Large intestine (tissue), 3 donors: ENCODE data around the gene LY86. TPM values are rescaled to one million over a fixed set of nuclear protein-coding genes. Genes with fewer than 3 reads are reported as not detected.

ENCODE experiments used
- DNase-seq, 2 donors: peaks; one replicate each; pipeline versions ENCODE4 v3.0.0 to v3.0.0-alpha.2; 2013
- H3K27ac ChIP-seq: one replicate; pipeline ENCODE4 v1.5.1; 2013; ENCODE audit warnings: low read length
- H3K27me3 ChIP-seq: 2 replicates; pipeline ENCODE4 v1.6.1; 2013; ENCODE audit warnings: low read length; ENCODE audit not compliant: control insufficient read depth, insufficient read depth
- H3K36me3 ChIP-seq: 2 replicates; pipeline ENCODE4 v1.6.1; 2013; ENCODE audit warnings: low read length; ENCODE audit not compliant: control insufficient read depth, insufficient read depth
- H3K4me1 ChIP-seq: one replicate; pipeline ENCODE4 v1.6.1; 2013; ENCODE audit warnings: low read length; ENCODE audit not compliant: control insufficient read depth, insufficient read depth
- H3K4me3 ChIP-seq: one replicate; pipeline ENCODE4 v1.5.1; 2013; ENCODE audit warnings: low read length
- H3K9me3 ChIP-seq: one replicate; pipeline ENCODE4 v1.6.1; 2013; ENCODE audit warnings: mild to moderate bottlenecking, low read depth, low read length, moderate library complexity; ENCODE audit not compliant: control insufficient read depth
- WGBS: methylation state at CpG from one replicate; pipeline ENCODE4 v1.1.5; 2013; ENCODE audit warnings: low lambda C conversion rate; ENCODE audit not compliant: insufficient coverage; 5-methylcytosine and 5-hydroxymethylcytosine counted together
- polyA plus RNA-seq: library from polyadenylated mRNA; unstranded; fragments of 120-200 nt; gene quantifications from one replicate; pipeline ENCODE4 v1.2.1, GENCODE V29; 2013

LY86 gene
- polyA plus RNA-seq, 1 donor, result 3.5 TPM

GRCh38 chr6:6635869-6636268, 47.3 kb downstream of the LY86 start:
- DNase-seq, result no peak
- Histone ChIP-seq H3K4me1 (no peaks in the 10 kb centered on the region), H3K27me3 (peaks cover 9% of the 10 kb centered on the region), H3K36me3 (no peaks in the 10 kb centered on the region), H3K9me3 (no peaks in the 10 kb centered on the region), H3K4me3 (no peak overlapping the region), H3K27ac (no peak overlapping the region)
- WGBS, result no CpG with 5 or more reads among the region's 3 CpGs

GRCh38 chr6:6639572-6639971, 51.1 kb downstream of the LY86 start:
- Histone ChIP-seq H3K27ac (no peak overlapping the region), H3K4me3 (no peak overlapping the region), H3K27me3 (no peaks in the 10 kb centered on the region), H3K36me3 (no peaks in the 10 kb centered on the region), H3K4me1 (no peaks in the 10 kb centered on the region), H3K9me3 (no peaks in the 10 kb centered on the region)
- DNase-seq, result no peak
- WGBS, result 100% methylated on average over 1 of the region's 4 CpGs

GRCh38 chr6:6640926-6641325, 52.4 kb downstream of the LY86 start:
- DNase-seq, result no peak
- Histone ChIP-seq H3K4me1 (no peaks in the 10 kb centered on the region), H3K4me3 (no peak overlapping the region), H3K9me3 (no peaks in the 10 kb centered on the region), H3K27ac (no peak overlapping the region), H3K27me3 (peaks cover 4% of the 10 kb centered on the region), H3K36me3 (no peaks in the 10 kb centered on the region)
- WGBS, result 43% methylated on average over 3 of the region's 4 CpGs

- Histone ChIP-seq H3K27ac (no peak overlapping the region), H3K27me3 (peaks cover 6% of the 10 kb centered on the region), H3K4me3 (no peak overlapping the region), H3K4me1 (no peaks in the 10 kb centered on the region), H3K9me3 (no peaks in the 10 kb centered on the region), H3K36me3 (no peaks in the 10 kb centered on the region)
- no peak for DNase-seq
- WGBS, result no CpG with 5 or more reads among the region's 8 CpGs
Measured at GRCh38 chr6:6643398-6643797, 54.9 kb downstream of the LY86 start.

GRCh38 chr6:6645261-6645917, 56.9 kb downstream of the LY86 start:
- Histone ChIP-seq H3K27ac (no peak overlapping the region), H3K4me1 (no peaks in the 10 kb centered on the region), H3K4me3 (no peak overlapping the region), H3K27me3 (peaks cover 6% of the 10 kb centered on the region), H3K36me3 (no peaks in the 10 kb centered on the region), H3K9me3 (no peaks in the 10 kb centered on the region)
- DNase-seq, result no peak
- no CpG with 5 or more reads among the region's 3 CpGs for WGBS

- no peak for DNase-seq
- Histone ChIP-seq H3K4me1 (no peaks in the 10 kb centered on the region), H3K27me3 (peaks cover 6% of the 10 kb centered on the region), H3K9me3 (no peaks in the 10 kb centered on the region), H3K36me3 (no peaks in the 10 kb centered on the region), H3K4me3 (no peak overlapping the region), H3K27ac (no peak overlapping the region)
- WGBS, result 100% methylated on average over 2 of the region's 2 CpGs
Measured at GRCh38 chr6:6646384-6646783, 57.9 kb downstream of the LY86 start.

DNA sequence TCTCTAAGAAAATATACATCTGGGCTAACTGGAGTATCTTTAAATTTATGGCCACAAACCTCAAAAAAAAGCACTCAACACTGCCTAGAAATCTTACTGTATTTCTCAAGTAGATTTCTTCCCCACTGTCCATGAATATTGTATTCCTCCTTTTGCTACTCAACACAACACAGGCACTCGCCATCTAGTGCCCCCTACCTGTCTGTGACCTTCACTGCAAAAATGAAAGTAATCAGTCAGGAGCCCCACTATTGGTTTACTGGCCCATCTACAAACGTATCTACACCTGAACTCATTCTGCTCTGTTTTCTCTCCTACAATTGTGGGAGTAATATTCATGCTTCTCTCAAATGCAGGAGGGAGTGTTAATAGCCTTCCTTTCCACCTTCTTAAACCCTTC, 58.3 kb downstream of the LY86 start:
- Histone ChIP-seq H3K9me3 (no peaks in the 10 kb centered on the region), H3K27ac (no peak overlapping the region), H3K4me3 (no peak overlapping the region), H3K27me3 (peaks cover 6% of the 10 kb centered on the region), H3K4me1 (no peaks in the 10 kb centered on the region), H3K36me3 (no peaks in the 10 kb centered on the region)
- DNase-seq, result no peak
- WGBS, result 27% methylated on average over 2 of the region's 2 CpGs

- H3K4me3 ChIP-seq, result no peak overlapping the region
- 60% methylated on average over 1 of the region's 5 CpGs for WGBS
Measured at GRCh38 chr6:6648692-6649343, 60.3 kb downstream of the LY86 start.

GRCh38 chr6:6649824-6650349, 61.4 kb downstream of the LY86 start:
- no CpG with 5 or more reads among the region's 7 CpGs for WGBS
- Histone ChIP-seq H3K9me3 (no peaks in the 10 kb centered on the region), H3K4me1 (no peaks in the 10 kb centered on the region), H3K36me3 (no peaks in the 10 kb centered on the region), H3K27ac (no peak overlapping the region), H3K4me3 (no peak overlapping the region), H3K27me3 (peaks cover 6% of the 10 kb centered on the region)
- DNase-seq, result no peak

More at GRCh38 chr6:6648692-6649343, 60.3 kb downstream of the LY86 start:
- Histone ChIP-seq H3K36me3 (no peaks in the 10 kb centered on the region), H3K9me3 (no peaks in the 10 kb centered on the region), H3K27me3 (peaks cover 6% of the 10 kb centered on the region), H3K4me1 (no peaks in the 10 kb centered on the region), H3K27ac (no peak overlapping the region)
- no peak for DNase-seq

DNA sequence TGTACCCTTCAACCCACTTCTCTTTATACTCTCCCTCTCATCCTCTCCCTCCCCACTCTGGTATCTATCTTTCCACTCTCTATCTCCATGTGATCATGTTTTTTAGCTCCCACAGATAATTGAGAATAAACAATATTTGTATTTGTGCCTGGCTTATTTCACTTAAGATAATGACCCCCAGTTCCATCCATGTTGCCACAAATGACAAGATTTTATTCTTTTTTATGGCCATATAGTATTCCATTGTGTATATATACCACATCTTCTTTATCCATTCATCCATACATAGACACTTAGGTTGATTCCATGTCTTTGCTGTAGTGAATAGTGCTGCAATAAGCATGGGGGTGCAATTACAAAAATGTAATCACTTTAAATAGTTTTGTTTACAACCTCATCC, 62.3 kb downstream of the LY86 start:
- Histone ChIP-seq H3K4me1 (no peaks in the 10 kb centered on the region), H3K27me3 (peaks cover 2% of the 10 kb centered on the region)
- no peak for DNase-seq

GRCh38 chr6:6651335-6651734, 62.8 kb downstream of the LY86 start:
- Histone ChIP-seq H3K27me3 (no peaks in the 10 kb centered on the region), H3K27ac (no peak overlapping the region), H3K36me3 (no peaks in the 10 kb centered on the region), H3K4me3 (no peak overlapping the region), H3K4me1 (no peaks in the 10 kb centered on the region), H3K9me3 (no peaks in the 10 kb centered on the region)
- no peak for DNase-seq

More for the DNA sequence above, 62.3 kb downstream of the LY86 start:
- Histone ChIP-seq H3K9me3 (no peaks in the 10 kb centered on the region), H3K4me3 (no peak overlapping the region), H3K36me3 (no peaks in the 10 kb centered on the region), H3K27ac (no peak overlapping the region)
